ENCODE measurements around the gene PLCB3. TPM values are rescaled to one million over a fixed set of nuclear protein-coding genes. Genes with fewer than 3 reads are reported as not detected.

Gene PLCB3
- total and polyA plus RNA-seq, 2 of the 13 experiments (the other 11 are each of a cell fraction or from before 2014, with no cell fraction given) = 7.5 to 13.8 TPM

DNA sequence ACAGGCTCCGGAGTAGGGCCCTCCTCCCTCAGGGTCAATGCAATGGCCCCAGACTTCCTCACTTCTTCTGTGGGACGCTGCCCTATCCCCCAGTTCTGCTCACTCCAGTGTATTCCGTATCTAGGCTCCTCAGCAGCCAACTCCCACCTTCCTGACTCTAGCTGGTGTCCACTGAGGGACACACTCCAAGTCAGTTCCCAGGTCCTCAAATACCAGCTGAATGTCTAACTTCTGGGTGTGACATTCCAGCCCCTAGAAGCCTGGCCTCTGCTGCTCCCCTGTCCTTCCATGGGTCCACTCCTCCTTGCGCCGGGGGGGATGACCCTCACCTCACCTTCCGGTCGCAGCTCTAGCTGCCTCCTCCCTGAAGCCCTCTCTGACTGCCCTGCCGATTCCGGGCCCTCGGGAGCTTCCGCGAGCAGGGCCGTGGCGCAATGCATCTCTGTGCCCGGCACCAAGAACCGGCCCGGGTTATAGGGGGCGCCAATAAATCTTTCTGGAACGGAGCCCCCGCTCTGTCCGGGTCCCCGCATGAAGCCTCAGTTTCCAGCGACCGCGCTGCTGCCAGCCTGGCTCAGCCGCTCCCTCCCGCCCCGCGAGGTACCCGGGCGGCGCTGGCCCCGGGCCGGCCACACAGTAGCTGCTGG is 17.7 kb downstream of the PLCB3 start (continued):
- TF ChIP-seq, protein P1, sequence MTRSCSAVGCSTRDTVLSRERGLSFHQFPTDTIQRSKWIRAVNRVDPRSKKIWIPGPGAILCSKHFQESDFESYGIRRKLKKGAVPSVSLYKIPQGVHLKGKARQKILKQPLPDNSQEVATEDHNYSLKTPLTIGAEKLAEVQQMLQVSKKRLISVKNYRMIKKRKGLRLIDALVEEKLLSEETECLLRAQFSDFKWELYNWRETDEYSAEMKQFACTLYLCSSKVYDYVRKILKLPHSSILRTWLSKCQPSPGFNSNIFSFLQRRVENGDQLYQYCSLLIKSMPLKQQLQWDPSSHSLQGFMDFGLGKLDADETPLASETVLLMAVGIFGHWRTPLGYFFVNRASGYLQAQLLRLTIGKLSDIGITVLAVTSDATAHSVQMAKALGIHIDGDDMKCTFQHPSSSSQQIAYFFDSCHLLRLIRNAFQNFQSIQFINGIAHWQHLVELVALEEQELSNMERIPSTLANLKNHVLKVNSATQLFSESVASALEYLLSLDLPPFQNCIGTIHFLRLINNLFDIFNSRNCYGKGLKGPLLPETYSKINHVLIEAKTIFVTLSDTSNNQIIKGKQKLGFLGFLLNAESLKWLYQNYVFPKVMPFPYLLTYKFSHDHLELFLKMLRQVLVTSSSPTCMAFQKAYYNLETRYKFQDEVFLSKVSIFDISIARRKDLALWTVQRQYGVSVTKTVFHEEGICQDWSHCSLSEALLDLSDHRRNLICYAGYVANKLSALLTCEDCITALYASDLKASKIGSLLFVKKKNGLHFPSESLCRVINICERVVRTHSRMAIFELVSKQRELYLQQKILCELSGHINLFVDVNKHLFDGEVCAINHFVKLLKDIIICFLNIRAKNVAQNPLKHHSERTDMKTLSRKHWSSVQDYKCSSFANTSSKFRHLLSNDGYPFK (CRISPR knock-in tag; IDR thresholded peaks at IDR 0.05; ENCODE audit: borderline replicate concordance) = no peak
- TF ChIP-seq AGO1 (IDR thresholded peaks at IDR 0.05; ENCODE audit: low read depth, low read length, poor library complexity, severe bottlenecking) (no peak), ZNF850 (CRISPR knock-in tag; conservative IDR thresholded peaks at IDR 0.05) (peak; percentile 84; the same call in 1 of the 2 replicates), ZNF746 (CRISPR knock-in tag; IDR thresholded peaks at IDR 0.05) (no peak), ZFP36 (IDR thresholded peaks at IDR 0.05; ENCODE audit: borderline replicate concordance, low read depth, low read length, partially characterized antibody) (peak; percentile 98), SRSF1 (optimal IDR thresholded peaks at IDR 0.05; ENCODE audit: low read depth, low read length) (no peak), RNF2 (conservative IDR thresholded peaks at IDR 0.05; ENCODE audit: low read depth) (no peak), SAP130 (CRISPR knock-in tag; IDR thresholded peaks at IDR 0.05; ENCODE audit: low read depth) (no peak), CHD2 (IDR thresholded peaks at IDR 0.05; ENCODE audit: low read depth, low read length) (no peak), SKI (IDR thresholded peaks at IDR 0.05; ENCODE audit: partially characterized antibody) (no peak), ELF1 (CRISPR knock-in tag; IDR thresholded peaks at IDR 0.05) (0 out of 2 replicates have a peak, but pooled peaks have one; percentile 29)
- TF ChIP-seq, protein P2, sequence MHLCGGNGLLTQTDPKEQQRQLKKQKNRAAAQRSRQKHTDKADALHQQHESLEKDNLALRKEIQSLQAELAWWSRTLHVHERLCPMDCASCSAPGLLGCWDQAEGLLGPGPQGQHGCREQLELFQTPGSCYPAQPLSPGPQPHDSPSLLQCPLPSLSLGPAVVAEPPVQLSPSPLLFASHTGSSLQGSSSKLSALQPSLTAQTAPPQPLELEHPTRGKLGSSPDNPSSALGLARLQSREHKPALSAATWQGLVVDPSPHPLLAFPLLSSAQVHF (CRISPR knock-in tag; IDR thresholded peaks at IDR 0.05) = peak; percentile 75; the same call in 1 of the 2 replicates
- TF ChIP-seq, protein P3, sequence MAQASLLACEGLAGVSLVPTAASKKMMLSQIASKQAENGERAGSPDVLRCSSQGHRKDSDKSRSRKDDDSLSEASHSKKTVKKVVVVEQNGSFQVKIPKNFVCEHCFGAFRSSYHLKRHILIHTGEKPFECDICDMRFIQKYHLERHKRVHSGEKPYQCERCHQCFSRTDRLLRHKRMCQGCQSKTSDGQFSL (CRISPR knock-in tag; IDR thresholded peaks at IDR 0.05) = 0 out of 2 replicates have a peak, but pooled peaks have one; percentile 47
- TF ChIP-seq, protein P4, sequence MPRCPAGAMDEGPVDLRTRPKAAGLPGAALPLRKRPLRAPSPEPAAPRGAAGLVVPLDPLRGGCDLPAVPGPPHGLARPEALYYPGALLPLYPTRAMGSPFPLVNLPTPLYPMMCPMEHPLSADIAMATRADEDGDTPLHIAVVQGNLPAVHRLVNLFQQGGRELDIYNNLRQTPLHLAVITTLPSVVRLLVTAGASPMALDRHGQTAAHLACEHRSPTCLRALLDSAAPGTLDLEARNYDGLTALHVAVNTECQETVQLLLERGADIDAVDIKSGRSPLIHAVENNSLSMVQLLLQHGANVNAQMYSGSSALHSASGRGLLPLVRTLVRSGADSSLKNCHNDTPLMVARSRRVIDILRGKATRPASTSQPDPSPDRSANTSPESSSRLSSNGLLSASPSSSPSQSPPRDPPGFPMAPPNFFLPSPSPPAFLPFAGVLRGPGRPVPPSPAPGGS (CRISPR knock-in tag; IDR thresholded peaks at IDR 0.05) = 0 out of 2 replicates have a peak, but pooled peaks have one; percentile 6
- TF ChIP-seq, protein P5, sequence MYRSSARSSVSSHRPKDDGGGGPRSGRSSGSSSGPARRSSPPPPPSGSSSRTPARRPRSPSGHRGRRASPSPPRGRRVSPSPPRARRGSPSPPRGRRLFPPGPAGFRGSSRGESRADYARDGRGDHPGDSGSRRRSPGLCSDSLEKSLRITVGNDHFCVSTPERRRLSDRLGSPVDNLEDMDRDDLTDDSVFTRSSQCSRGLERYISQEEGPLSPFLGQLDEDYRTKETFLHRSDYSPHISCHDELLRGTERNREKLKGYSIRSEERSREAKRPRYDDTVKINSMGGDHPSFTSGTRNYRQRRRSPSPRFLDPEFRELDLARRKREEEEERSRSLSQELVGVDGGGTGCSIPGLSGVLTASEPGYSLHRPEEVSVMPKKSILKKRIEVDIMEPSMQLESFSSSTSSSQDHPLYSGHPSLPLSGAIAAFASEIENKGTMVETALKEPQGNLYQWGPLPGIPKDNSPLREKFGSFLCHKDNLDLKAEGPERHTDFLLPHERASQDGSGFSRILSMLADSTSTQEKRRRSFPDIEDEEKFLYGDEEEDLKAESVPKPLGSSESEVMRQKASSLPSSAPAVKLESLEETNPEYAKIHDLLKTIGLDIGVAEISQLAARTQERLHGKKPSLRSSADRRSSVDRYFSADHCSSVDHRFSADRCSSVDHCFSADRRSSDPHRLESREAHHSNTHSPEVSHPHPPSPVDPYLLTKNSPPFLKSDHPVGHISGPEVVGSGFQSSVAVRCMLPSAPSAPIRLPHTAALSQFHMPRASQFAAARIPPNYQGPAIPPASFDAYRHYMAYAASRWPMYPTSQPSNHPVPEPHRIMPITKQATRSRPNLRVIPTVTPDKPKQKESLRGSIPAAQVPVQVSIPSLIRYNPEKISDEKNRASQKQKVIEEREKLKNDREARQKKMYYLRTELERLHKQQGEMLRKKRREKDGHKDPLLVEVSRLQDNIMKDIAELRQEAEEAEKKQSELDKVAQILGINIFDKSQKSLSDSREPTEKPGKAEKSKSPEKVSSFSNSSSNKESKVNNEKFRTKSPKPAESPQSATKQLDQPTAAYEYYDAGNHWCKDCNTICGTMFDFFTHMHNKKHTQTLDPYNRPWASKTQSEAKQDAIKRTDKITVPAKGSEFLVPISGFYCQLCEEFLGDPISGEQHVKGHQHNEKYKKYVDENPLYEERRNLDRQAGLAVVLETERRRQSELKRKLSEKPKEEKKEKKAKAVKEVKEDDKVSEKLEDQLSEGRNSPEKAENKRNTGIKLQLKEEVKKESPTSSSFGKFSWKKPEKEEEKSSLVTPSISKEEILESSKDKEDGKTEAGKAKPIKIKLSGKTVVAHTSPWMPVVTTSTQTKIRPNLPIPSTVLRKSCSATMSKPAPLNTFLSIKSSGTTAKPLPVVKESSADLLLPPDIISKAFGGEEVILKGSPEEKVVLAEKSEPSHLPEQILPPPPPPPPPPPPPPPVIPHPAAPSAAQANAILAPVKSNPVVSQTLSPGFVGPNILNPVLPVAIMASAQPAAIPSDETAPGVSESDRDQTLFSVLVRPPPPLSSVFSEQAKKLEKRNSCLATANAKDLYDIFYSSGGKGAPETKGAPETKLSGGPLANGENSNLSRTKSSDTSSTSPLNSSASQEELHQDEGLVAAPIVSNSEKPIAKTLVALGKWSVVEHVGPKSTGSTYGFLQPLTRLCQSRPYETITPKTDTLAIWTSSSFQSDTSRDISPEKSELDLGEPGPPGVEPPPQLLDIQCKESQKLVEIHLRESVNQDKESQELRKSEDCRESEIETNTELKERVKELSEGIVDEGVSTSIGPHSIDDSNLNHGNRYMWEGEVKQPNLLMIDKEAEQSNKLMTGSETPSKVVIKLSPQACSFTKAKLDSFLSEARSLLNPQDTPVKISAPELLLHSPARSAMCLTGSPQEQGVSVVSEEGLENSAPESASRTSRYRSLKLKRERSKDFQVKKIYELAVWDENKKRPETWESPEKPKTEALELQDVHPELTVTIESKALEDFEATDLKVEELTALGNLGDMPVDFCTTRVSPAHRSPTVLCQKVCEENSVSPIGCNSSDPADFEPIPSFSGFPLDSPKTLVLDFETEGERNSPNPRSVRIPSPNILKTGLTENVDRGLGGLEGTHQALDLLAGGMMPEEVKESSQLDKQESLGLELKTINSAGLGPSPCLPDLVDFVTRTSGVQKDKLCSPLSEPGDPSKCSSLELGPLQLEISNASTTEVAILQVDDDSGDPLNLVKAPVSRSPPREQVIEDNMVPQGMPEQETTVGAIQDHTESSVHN (CRISPR knock-in tag; IDR thresholded peaks at IDR 0.05) = no peak
